NCI-H187 (cell line): ENCODE data around the gene CAPN15.

Experiments used
- DNase-seq, 2 experiments: peaks; one replicate each; lab custom pipeline; 2025; lab: John Stamatoyannopoulos, UW

Gene CAPN15

DNA sequence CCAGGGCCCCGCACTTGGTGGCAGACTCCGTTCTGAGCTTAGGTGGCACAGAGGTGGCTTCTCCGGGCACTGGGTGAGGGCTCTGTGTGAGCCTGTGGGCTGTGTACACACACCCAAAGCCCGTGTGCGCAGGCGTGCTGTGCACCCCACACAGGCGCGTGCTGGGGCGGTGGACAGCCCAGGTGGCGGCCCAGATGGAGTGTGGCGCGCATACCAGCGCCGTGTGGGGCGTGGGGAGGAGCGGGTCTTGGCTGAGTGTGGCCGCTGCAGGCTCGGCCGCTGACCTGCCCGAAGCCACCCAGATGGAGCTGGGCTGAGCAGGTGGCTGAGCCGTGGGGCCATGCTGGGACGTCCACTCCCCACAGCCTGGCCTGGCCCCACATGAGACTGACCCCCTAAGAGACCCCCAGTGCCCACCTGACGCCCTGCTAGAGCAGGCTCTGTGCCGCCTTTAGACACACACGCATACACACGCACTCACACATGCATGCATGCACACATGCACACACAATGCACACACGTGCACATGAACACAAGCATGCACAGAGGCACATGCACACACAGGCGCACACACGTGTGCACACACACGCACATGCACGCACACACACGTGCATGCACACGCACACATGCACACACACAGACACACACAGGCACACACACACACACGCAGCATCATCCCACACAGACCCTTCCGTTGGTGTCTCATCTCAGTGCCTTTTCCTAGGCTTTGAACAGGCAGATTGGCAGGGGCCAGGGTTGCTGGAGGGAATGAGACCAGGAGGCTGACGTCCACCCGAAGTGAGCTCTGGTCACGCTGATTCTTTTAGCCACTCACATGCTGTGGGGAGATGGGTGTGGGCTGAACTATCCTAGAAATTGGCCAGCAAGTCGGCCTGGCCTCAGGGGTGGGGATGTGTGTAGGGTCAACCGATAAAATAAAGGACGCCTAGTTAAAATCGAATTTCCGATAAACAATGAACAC, 34.7 kb downstream of the CAPN15 start:
- DNase-seq: no peak

DNA sequence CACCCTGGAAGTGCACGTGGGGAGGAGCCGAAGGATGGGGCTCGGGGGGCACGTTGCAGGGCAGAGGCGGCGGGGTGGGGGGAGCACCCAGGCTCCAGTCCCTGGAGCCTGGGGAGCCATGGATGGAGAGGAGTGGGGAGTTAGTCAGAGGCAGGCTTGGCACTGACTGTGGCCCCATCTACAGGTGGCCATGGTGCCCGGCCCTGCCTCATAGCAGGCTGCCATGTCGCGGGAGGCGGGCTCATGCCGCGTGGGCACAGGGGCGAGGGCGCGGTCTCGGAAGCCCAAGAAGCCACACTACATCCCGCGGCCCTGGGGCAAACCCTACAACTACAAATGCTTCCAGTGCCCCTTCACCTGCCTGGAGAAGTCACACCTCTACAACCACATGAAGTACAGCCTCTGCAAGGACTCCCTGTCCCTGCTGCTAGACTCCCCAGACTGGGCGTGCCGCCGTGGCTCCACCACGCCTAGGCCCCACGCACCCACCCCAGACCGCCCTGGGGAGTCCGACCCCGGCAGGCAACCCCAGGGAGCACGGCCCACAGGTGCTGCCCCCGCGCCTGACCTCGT, 35.6 kb downstream of the CAPN15 start:
- no peak for DNase-seq

DNA sequence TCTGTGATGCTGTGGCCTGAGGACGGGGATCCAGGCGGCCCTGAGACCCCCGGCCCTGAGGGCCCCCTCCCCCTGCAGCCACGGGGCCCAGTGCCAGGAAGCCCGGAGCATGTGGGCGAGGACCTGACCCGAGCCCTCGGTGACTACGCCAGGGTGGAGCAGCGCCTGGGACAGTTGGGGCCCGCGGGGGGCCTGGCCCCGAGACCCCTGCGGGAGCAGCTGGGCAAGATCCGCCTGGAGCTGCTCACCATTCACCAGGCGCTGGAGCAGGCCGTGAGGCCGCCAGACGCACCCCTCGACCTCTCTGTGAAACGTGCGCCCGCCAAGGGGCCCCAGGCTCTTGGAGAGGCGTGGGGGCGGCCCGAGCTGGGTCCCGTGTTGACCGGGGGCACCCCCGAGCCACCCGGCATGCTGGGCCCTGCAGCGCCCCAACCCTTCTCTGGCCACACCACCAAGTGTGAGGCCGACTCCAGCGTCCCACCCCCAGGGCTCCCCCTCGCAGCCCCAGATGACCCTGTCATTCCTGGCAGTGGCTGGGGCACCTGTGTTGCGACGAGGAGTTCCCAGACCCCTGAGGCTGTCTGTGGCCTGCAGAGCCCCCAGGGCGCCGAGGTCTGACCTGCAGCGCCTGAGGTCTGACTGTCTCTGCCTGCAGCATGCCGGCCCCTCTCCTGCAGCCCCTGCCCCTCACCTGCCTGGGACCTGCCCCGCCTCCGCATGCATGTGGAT, 37.3 kb downstream of the CAPN15 start:
- DNase-seq: no peak

DNA sequence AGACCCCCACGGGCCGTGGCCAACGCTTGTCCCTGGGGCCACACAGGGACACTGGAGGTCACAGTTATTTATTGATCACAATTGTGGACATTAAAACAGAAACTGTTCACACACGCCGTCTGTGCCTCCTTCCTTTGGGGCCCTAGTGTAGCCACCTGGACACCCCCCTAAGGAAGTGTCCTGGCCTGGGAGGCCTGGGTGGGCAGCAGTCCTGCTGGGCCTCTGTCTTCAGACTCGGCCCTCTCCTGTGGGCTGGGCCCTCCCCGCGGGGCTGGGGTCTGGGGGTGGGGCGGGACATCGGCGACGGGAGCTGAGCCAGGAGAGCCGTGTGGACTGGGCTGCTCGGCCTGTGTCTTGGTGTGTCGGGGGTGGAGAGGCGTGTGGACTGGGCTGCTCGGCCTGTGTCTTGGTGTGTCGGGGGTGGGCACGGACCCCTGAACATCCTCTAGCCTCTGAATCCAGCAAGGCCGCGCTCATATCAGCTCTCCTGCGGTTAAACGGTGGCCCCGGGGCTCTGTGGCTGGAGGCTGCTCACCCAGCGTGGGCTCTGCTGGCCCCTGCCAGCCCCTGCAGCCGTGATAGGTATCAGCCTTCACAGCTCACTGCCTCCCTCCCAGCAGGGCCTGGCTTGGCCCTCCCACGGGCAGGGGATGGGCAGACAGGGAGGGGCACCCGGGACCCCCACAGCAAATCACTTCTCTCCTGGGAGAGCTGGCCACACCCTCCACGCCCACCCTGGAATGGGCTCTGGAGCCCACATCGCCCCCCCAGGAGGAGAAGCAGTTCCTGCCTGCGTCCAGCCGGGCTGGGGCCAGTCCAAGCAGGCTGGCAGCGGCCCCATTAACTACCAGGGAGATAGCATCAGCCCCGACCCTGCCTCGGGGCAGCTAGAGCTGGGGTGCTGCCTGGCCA, 38.2 kb downstream of the CAPN15 start:
- DNase-seq: no peak

DNA sequence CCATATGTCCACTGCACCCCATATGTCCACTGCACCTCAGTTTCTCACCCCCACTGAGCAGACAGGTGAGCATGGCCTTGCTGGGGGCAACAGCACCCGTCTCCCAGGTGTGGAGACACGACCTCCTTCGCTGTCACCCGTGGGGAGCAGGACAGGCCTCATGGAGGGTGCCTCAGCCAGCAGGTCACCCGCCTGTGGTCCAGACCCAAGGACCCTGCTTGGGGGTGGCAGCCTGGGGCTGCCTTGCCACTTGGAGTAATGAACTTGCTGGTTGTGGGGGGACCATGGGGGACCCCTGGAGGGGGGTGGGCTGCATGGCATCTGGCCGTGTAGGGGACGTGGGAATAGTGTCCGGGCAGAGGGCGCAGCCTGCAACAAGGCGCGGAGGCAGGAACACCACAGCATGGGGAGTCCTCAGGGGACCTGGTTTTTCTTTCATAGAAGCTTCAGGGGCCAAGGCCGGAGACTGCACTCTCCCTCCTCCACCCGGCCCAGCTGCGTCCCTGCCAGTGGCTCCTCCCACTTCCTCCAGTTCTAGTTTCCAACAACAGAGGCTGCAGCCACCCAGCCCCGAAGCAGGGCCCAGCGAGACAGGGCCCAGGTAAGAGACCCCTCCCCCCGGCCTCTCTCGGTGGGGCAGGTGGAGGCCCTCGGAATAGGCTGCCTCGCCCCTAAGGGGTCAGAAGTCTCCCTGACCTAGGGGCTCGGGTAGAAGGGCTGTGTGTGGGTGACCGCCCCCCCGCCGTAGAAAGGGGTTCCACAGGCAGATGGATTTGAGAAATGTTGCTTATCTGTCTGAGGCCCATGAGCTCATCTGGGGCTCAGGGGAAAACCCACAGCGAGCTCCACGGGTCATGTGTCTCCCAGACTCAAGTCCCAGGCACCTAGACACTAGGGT, 39.2 kb downstream of the CAPN15 start, which contains the start of gene NHLRC4:
Gene NHLRC4 (plus strand): TSS at position 531 of the 898 bp plus-strand sequence. CDS start 1,043 bp downstream, outside the sequence.
- DNase-seq: no peak

DNA sequence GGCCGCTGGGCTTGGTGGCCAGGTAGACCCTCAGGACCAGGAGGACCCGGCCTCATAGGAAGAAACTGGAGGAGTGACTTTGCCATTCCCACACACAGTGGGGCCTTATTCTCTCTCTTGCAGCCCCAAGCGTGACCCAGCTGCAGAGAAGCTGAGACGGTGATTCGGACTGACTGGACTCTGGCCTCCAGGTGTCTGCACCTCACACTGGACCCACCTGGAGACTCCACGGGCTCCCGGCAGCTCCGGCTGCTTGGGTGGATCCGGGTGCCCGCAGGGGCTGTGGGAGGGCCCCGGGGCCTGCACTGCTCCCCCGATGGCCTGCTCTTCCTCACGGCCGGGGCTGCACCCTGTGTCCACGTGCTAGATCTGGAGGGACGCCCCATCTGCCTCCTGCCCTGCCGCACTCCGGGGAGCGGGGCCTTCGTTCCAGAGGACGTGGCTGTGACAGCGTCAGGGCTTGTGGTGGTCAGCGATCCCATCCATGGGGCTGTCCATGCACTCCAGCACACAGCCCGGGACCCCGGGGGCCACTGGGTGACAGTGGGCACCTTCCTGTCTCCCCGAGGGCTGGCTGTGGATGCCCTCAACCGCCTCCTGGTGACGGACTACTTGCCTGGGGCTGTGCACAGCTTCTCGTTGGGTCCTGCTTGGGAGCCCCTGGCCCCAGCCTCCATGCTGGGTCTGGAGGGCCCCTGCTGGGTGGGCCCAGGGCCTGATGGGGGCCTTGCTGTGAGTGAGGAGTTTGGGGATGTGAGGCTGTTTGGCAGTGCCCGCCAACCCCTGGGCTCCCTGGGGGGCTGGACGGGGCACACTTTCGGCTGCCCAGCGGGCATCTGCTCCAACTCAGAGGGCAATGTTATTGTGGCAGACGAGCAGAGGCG, 40.1 kb downstream of the CAPN15 start:
- no peak for DNase-seq

DNA sequence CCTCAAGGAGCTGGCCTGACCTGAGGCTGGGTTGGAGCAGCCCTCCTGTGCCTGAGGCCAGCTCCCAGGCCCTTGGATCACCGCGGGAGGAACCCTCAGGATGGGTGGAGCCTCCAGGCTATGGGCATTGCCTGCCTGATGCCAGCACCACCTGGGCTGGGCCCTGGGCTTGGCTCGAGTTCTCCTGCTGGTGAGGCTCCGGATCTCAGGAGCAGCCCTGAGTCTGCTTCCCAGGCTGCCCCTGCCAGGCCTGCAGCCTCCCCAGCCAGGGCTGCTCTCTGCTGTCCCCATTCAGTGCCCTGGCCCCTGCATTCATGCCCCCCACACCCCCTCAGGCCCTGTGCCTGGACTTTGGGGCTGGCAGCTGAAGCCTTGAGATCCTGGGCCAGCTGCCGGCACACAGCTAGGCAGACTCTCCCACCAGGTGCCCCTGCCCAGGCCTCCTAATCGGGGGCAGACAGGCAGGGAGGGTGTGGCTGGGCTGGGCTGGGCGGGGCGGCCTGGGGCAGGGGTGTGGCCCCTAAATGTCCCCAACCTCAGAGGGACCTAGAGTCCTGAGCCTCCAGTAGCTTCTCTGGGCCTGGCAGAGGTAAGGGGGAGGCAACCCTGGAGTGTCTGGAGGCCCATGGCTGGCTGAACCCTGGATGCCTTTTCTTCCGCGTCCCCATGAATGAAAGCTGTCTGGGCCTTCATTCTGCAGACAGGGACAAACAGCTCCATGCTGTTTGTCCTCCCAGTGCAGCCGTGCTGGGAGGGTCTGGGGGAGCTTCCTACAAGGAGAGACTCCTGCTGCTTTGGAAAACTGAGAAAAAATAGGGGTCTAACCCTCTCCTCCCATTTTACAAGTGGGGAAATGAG, 41.1 kb downstream of the CAPN15 start:
- no peak for DNase-seq

DNA sequence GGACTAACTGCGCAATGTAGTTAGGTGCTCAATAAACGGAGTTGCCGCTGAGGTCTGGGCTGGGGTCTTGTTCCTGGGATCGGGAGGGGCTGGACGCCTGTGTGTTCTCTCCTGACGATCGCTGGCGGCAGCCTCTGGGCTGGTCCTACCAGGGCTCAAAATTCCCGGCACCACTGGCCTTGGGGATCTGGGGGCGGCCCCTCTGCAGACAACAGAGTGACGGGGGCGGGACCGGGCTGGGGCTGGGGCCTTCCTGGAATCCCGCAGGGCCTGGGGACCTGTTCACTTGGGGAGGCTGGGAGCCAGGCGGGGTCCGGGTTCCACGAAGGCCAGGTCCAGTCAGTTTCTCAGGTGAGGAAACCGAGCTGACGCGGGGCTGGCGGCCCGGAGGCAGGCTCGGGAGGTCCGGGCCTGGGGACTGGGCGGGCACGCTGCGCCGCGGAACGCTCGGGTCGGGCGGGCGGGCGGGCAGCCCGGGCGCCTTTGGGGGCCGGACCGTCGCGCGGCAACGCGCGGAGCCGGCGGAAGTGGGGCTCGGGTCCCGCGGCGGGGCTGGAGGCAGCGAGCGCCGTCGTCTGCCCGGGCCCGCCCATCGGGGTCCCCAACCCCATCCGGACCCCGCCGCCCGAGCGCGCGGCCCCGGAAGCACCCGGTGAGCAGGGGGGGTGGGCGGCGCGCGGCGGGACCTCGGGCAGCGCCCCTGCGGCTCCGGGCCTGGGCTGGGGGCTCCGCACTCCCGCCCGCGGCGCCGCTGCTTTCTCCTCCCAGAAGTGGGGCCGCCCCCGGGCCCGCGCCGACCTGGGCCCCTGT, 42.1 kb downstream of the CAPN15 start, which contains the start of gene PIGQ:
Gene PIGQ (plus strand): TSS at position 524 of the 810 bp plus-strand sequence. CDS start 4,107 bp downstream, outside the sequence.
- peak; percentile 26 to 47 for DNase-seq

DNA sequence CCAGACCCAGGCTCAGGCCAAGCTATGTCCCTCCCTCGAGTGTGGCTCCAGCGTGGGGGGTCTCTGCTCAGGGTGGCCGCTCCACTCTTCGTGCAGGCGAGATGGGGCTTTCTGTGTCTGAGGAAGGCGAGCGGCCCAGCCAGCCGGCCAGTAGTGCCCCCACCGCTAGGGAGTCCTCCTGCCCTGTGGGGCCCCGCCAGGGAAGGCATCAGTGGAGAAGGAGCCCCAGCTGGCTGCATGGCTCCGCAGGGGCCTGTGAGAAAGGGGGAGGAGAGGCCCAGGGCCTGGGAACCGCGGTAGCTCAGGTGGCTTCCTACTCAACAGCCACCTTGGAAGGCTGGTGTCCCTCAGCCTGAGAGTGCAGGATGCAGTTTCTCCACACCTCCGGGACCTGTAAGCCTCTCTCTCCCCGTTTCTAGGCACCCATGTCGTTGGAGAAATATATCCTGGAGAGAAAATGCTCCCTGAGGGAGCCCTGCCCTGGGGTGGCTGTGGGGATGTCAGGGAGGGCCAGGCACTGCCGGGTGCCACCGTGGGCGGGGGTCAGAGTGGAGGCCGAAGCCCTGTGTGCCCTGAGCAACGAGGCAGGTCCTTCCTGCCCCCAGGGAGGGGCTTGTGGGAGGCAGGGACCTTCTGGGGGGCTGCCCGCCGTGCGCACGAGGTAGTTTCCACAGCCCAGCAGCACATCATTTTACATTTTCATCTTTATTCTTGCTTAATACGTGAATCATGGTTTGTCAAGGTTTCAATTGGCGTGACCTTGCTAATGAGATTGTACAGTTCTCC, 45.5 kb downstream of the CAPN15 start:
- no peak for DNase-seq

DNA sequence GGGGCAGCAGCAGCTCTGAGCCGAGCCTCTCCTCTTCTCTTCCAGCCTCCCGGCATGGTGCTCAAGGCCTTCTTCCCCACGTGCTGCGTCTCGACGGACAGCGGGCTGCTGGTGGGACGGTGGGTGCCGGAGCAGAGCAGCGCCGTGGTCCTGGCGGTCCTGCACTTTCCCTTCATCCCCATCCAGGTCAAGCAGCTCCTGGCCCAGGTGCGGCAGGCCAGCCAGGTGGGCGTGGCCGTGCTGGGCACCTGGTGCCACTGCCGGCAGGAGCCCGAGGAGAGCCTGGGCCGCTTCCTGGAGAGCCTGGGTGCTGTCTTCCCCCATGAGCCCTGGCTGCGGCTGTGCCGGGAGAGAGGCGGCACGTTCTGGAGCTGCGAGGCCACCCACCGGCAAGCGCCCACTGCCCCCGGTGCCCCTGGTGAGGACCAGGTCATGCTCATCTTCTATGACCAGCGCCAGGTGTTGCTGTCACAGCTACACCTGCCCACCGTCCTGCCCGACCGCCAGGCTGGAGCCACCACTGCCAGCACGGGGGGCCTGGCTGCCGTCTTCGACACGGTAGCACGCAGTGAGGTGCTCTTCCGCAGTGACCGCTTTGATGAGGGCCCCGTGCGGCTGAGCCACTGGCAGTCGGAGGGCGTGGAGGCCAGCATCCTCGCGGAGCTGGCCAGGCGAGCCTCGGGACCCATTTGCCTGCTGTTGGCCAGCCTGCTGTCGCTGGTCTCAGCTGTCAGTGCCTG, 46.7 kb downstream of the CAPN15 start:
- DNase-seq: no peak

DNA sequence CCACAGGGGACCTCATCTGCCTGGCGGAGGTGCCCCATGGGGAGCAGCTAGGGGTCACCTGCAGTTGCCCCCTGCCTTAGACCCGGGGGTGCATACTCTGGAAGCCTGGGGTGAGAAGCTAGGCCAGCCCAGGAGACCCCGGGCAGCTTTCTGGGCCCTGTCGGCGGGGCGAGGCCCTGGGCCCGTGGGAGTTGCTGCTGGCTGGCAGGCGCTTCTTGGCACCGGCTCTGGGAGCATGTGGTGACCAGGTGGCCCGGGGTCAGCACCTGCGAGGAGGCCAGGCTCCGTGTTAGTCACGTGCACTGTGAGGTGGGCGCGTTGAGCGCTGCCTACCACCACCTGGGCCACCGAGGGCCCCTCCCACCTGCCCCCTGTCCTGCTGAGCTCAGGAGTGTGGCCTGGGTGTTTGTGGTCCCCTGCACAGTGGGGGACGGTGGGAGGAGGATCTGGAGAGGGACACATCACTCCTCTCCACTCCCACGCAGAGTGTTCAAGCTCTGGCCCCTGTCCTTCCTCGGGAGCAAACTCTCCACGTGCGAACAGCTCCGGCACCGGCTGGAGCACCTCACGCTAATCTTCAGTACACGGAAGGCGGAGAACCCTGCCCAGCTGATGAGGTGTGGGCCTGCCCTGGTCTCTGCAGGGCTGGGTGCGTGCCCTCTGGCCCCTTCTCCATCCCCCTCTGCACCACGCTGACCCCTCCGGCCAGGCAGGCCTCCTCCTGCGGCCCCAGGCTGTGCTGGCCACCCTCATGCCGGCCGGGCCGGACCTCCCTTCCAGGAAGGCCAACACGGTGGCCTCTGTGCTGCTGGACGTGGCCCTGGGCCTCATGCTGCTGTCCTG, 48.1 kb downstream of the CAPN15 start:
- no peak for DNase-seq

DNA sequence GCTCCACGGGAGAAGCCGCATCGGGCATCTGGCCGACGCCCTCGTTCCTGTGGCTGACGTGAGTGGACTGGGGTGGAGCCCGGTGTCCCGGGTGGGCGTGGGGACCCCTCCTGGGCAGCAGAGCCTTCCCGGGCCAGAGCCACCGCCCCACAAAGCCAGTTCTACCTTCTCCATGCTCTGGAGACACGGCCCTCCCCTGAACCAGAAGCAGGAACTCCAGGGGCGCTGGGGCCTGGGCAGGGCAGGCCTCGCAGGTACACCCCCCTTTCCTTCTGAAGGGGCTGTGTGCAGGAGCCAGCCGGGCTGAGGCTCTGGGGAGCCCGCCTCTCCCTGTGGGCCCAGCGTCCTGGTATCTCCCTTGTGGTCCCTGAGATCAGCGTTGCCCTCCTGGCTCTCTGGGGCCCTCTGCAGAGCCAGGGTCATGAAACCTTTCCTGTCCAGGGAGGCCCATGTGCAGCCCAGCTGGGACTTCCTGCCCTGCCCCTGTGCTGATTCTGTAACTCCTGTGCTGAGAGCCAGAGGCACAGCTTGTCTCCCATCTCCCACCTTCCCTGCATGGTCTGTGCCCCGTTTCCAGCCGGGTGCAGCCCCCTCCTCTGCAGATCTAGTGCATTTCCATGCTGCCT, 48.8 kb downstream of the CAPN15 start:
- DNase-seq: no peak

DNA sequence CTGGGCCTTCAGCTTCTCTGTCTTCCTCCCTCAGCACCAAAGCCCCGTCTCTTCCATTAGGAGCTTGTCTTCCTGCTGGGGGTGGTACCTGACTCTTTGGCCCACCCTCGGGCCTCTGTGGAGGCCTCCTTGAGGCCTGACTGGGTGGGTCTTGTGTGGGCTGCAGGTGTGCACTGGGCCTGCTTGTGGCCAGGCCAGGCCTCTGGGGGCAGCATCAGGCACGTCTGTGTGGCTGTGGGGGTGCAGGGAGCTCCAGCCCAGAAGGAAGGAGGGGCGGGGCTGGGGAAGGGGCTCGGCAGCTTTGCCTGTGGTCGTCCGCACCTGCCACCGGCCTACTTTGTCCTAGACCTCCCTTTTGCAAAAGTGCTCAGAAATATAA, 49.3 kb downstream of the CAPN15 start:
- no peak for DNase-seq

DNA sequence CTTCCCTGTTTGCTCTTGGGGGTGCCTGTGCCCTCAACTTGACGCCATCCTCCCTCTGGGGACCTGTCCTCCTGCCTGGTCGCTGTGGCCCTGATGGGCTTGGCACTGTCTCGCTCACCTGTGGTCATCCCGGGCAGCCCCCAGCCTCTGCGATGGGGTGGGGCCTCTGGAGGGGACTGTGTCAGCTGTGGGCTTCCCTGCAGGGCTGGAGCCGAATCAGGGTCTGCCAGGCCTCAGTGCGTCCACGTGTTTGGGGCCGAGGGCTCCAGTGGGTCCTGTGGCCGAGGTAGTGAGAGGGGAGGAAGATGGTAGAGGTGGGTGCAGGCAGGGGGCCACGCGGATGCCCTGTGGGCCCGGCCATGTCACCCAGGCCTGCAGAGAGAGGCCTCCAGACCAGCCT, 50.3 kb downstream of the CAPN15 start:
- DNase-seq: no peak
